Epithelial cell of proximal tubule (primary cell): ENCODE measurements around the gene GPRIN1. TPM values are rescaled to one million over a fixed set of nuclear protein-coding genes. Genes with fewer than 3 reads are reported as not detected.

Experiments used
- DNase-seq: peaks from one replicate; pipeline ENCODE4 v3.0.0-alpha.2; 2011; ENCODE audit warnings: low read depth
- H3K4me3 ChIP-seq: 2 replicates; pipeline ENCODE4 v1.5.1; 2011; ENCODE audit warnings: low read depth, mild to moderate bottlenecking, low read length
- CTCF ChIP-seq: conservative IDR thresholded peaks from 2 replicates; pipeline ENCODE4 v1.5.1; 2012; ENCODE audit warnings: low read depth, mild to moderate bottlenecking, low read length
- total RNA-seq: library from RNA; depleted of rRNA; stranded (reverse); fragments of >200 nt; gene quantifications from 2 replicates; pipeline ENCODE4 v1.2.3, GENCODE V29; 2015

The GPRIN1 gene
- total RNA-seq, result 34.0 and 40.2 TPM in 2 replicates

- peak within 1 kb of the TSS; percentile 76 for H3K4me3 ChIP-seq
- no peak for DNase-seq
- peak; percentile 25 for TF ChIP-seq CTCF
Observed at GRCh38 chr5:176609724-176610434, at the start of gene GPRIN1. TSS of gene GPRIN1 (minus strand) at chr5:176610156. CDS start at chr5:176599834, 10,322 bp downstream.

- no peak for TF ChIP-seq CTCF
- H3K4me3 ChIP-seq, result no peak overlapping the region
- no peak for DNase-seq
Observed at GRCh38 chr5:176659512-176659839, 49.5 kb upstream of the GPRIN1 start.

DNA sequence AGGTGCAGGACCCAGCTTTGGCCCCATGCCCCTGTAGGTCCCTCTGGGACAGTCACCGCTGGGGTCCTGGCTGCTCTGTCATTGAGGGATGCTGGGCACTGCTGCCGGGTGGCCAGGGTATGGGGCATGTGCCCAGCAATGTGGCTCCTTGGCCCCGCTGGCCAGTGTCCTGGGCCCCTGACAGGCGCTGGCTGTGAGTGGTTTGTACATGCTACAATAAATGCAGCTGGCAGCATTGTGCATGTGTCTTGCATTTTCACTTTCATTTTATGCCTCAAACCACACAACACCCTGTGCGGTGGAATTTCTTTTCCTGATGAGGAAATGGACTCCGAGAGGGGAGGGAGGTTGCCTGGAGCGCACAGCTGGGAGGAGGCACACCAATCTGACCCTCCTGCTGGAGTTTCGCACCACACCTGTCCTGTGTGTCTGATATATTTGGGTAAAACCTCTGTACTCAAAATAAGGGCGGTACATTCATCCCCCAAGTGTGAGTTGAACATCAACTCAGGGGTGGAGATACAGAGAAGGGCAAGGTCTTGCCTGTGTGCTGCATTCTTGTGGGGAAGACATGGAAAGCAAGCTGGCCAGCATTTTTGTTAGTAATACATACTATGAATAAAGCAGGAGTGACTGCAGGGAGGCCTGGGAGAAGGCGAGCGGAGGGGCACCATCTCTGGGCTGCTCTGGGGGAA, 49.0 kb upstream of the GPRIN1 start:
- H3K4me3 ChIP-seq, result no peak overlapping the region
- DNase-seq, result no peak
- TF ChIP-seq CTCF, result no peak

- no peak for DNase-seq
- TF ChIP-seq CTCF, result peak; percentile 83
- no peak overlapping the region for H3K4me3 ChIP-seq
Observed at GRCh38 chr5:176658007-176658599, 48.1 kb upstream of the GPRIN1 start.

GRCh38 chr5:176656467-176656990, 46.6 kb upstream of the GPRIN1 start:
- DNase-seq, result no peak
- no peak for TF ChIP-seq CTCF
- H3K4me3 ChIP-seq, result no peak overlapping the region

DNA sequence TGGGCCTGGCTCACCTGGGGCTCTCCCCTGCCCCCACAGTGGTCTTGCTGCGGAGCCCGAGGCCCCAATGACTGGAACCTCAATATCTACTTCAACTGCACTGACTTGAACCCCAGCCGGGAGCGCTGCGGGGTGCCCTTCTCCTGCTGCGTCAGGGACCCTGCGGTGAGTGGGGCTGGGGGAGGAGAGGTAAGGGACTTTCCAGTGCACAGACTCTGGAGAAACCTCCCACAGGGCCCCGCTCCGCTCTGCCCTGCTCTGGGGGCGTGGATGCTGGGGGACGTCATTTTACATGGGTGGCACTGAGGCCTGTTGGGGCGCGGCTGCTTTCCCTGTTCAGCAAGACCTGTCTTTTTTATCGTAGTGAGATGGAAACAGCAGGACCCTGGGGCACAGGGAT, 44.9 kb upstream of the GPRIN1 start:
- no peak overlapping the region for H3K4me3 ChIP-seq
- TF ChIP-seq CTCF, result no peak
- no peak for DNase-seq
